Neural crest cell (in vitro differentiated cells): ENCODE measurements around the gene ADAM17. TPM values are rescaled to one million over a fixed set of nuclear protein-coding genes. Genes with fewer than 3 reads are reported as not detected.

Source experiments
- DNase-seq: peaks from one replicate; pipeline ENCODE4 v3.0.0; 2021; ENCODE audit warnings: low read depth, mixed read lengths, low spot score
- H3K27ac Mint-ChIP-seq: one replicate; pipeline ENCODE4 v1.8.0; 2021; ENCODE audit warnings: mild to moderate bottlenecking, mixed read lengths; ENCODE audit not compliant: unreplicated experiment
- H3K27me3 Mint-ChIP-seq: 2 replicates; pipeline ENCODE4 v1.8.0; 2021; ENCODE audit warnings: low read depth, mild to moderate bottlenecking, mixed read lengths
- H3K36me3 Mint-ChIP-seq: 2 replicates; pipeline ENCODE4 v1.8.0; 2021; ENCODE audit warnings: low read depth, mild to moderate bottlenecking, mixed read lengths
- H3K4me1 Mint-ChIP-seq: 2 replicates; pipeline ENCODE4 v1.8.0; 2021; ENCODE audit warnings: mixed read lengths
- H3K4me3 Mint-ChIP-seq: one replicate; pipeline ENCODE4 v1.8.0; 2021; ENCODE audit warnings: mild to moderate bottlenecking, mixed read lengths
- H3K9me3 Mint-ChIP-seq: 2 replicates; pipeline ENCODE4 v1.8.0; 2021; ENCODE audit warnings: mixed read lengths
- CTCF ChIP-seq: fragments of 200-600 bp; sonication (generic); conservative IDR thresholded peaks from 2 replicates; pipeline ENCODE4 v1.5.0; 2021; ENCODE audit warnings: antibody characterized with exemption, mild to moderate bottlenecking
- total RNA-seq: library from RNA; stranded (reverse); gene quantifications from 2 replicates; pipeline ENCODE4 v1.2.1, GENCODE V29; 2021

ADAM17 gene
- total RNA-seq, 1 donor from 2014 or later: 39.6 TPM

GRCh38 chr2:9474361-9475057 is 81.1 kb downstream of the ADAM17 start, which contains the start of gene IAH1:
Gene IAH1 (plus strand): TSS chr2:9474551. CDS start chr2:9474567, 16 bp downstream.
- no peaks in the 10 kb centered on the region for H3K27me3 Mint-ChIP-seq
- peaks cover 22% of the 10 kb centered on the region for H3K4me1 Mint-ChIP-seq
- DNase-seq: peak; percentile 37
- H3K36me3 Mint-ChIP-seq: peaks cover 18% of the 10 kb centered on the region
- no peaks in the 10 kb centered on the region for H3K9me3 Mint-ChIP-seq
- H3K4me3 Mint-ChIP-seq: peak within 1 kb of the TSS; percentile 88
- no peak for TF ChIP-seq CTCF
- no peak within 1 kb of the TSS for H3K27ac Mint-ChIP-seq

GRCh38 chr2:9473985-9474360 is 81.7 kb downstream of the ADAM17 start:
- peaks cover 22% of the 10 kb centered on the region for H3K4me1 Mint-ChIP-seq
- no peak for TF ChIP-seq CTCF
- DNase-seq: no peak

GRCh38 chr2:9473308-9473984 is 82.2 kb downstream of the ADAM17 start:
- DNase-seq: no peak
- Mint-ChIP-seq H3K4me3 (peak overlapping the region; percentile 60), H3K36me3 (peaks cover 18% of the 10 kb centered on the region), H3K4me1 (peaks cover 21% of the 10 kb centered on the region), H3K27me3 (no peaks in the 10 kb centered on the region), H3K27ac (no peak overlapping the region), H3K9me3 (no peaks in the 10 kb centered on the region)
- TF ChIP-seq CTCF: peak; percentile 49

More at GRCh38 chr2:9473985-9474360, 81.7 kb downstream of the ADAM17 start:
- H3K9me3 Mint-ChIP-seq: no peaks in the 10 kb centered on the region
- no peak overlapping the region for H3K27ac Mint-ChIP-seq
- peaks cover 18% of the 10 kb centered on the region for H3K36me3 Mint-ChIP-seq
- no peaks in the 10 kb centered on the region for H3K27me3 Mint-ChIP-seq
- peak overlapping the region; percentile 60 for H3K4me3 Mint-ChIP-seq

GRCh38 chr2:9472511-9472910 is 83.1 kb downstream of the ADAM17 start:
- no peak for TF ChIP-seq CTCF
- no peak overlapping the region for H3K27ac Mint-ChIP-seq
- no peaks in the 10 kb centered on the region for H3K27me3 Mint-ChIP-seq
- H3K9me3 Mint-ChIP-seq: no peaks in the 10 kb centered on the region
- peaks cover 18% of the 10 kb centered on the region for H3K4me1 Mint-ChIP-seq
- H3K36me3 Mint-ChIP-seq: peaks cover 18% of the 10 kb centered on the region
- H3K4me3 Mint-ChIP-seq: peak overlapping the region; percentile 60
- DNase-seq: no peak

GRCh38 chr2:9471206-9471605 is 84.4 kb downstream of the ADAM17 start:
- DNase-seq: no peak
- TF ChIP-seq CTCF: no peak
- Mint-ChIP-seq H3K27ac (no peak overlapping the region), H3K27me3 (no peaks in the 10 kb centered on the region), H3K4me3 (peak overlapping the region; percentile 49), H3K9me3 (no peaks in the 10 kb centered on the region), H3K36me3 (peaks cover 20% of the 10 kb centered on the region), H3K4me1 (peaks cover 11% of the 10 kb centered on the region)
